Heart left ventricle (tissue), 16 donors: ENCODE results near the gene GRK5. TPM values are rescaled to one million over a fixed set of nuclear protein-coding genes. Genes with fewer than 3 reads are reported as not detected.

Experiments
- ATAC-seq, 4 donors: fragments of 200-7000 bp; cut with Tn5 transposase; one replicate each; pipeline ENCODE4 v1.9.1; 2020 to 2022; ENCODE audit warnings: moderate library complexity in 4 of 4, mild to moderate bottlenecking in 3 of 4, moderate number of reproducible peaks in 1 of 4
- DNase-seq, 5 donors: peaks; one replicate each; pipeline ENCODE4 v3.0.0-alpha.2; 2020
- H3K27ac ChIP-seq, 12 donors: fragments of 200-600 bp; sonication (generic) in 4 of 12; one replicate each; pipeline versions ENCODE4 v1.5.0 to v1.8.0; 2016 to 2022; ENCODE audit warnings: mild to moderate bottlenecking in 2 of 12
- H3K27me3 ChIP-seq, 9 donors: fragments of 200-600 bp; sonication (generic) in 2 of 9; one replicate each; pipeline versions ENCODE4 v1.5.1 to v1.8.0; 2016 to 2022; ENCODE audit warnings: mild to moderate bottlenecking in 3 of 9
- H3K36me3 ChIP-seq, 9 donors: fragments of 200-600 bp; sonication (generic) in 2 of 9; one replicate each; pipeline versions ENCODE4 v1.5.0 to v1.8.0; 2018 to 2022; ENCODE audit warnings: mild to moderate bottlenecking in 2 of 9
- H3K4me1 ChIP-seq, 12 donors: fragments of 200-600 bp; sonication (generic) in 4 of 12; one replicate each; pipeline versions ENCODE4 v1.5.0 to v1.8.0; 2016 to 2022; ENCODE audit warnings: mild to moderate bottlenecking in 3 of 12
- H3K4me3 ChIP-seq, 12 donors: fragments of 200-600 bp; sonication (generic) in 4 of 12; one replicate each; pipeline versions ENCODE4 v1.5.0 to v1.8.0; 2017 to 2022; ENCODE audit warnings: mild to moderate bottlenecking in 9 of 12, moderate library complexity in 4 of 12
- H3K9me3 ChIP-seq, 12 donors: fragments of 200-600 bp; sonication (generic) in 4 of 12; one replicate each; pipeline versions ENCODE4 v1.5.0 to v1.8.0; 2016 to 2022; ENCODE audit warnings: mild to moderate bottlenecking in 1 of 12
- POLR2A ChIP-seq, 2 donors: fragments of 450-650 bp; IDR thresholded peaks; one replicate each; pipeline ENCODE4 v1.6.1; 2017; ENCODE audit warnings: antibody characterized with exemption in 2 of 2, mild to moderate bottlenecking in 2 of 2, moderate library complexity in 2 of 2
- WGBS, 4 donors: extraction: QIAGEN DNeasy Blood & Tissue Kit in 2 of 4; methylation state at CpG; one replicate each; pipeline versions ENCODE4 v1.1.5 to v1.1.7; 2013 to 2018; 5-methylcytosine and 5-hydroxymethylcytosine counted together
- intact Hi-C, 10 donors: fragments of 100-400 bp; cut with DNase I; formaldehyde crosslinking; loops; one replicate each; pipeline versions ENCODE4 v1.11.1 to v1.14.2; 2022
- polyA plus RNA-seq, 2 donors: library from polyadenylated mRNA; stranded (reverse); fragments of 200-250 nt; gene quantifications; one replicate each; pipeline ENCODE4 v1.2.3, GENCODE V29; 2013
- total RNA-seq, 9 donors: library from RNA; depleted of rRNA in 2 of 9; stranded (reverse); fragments of >200 nt in 2 of 9; fragmentation: NEBNext Ultra II Directional in 3 of 9; extraction: Animal tissue kit (Norgen Biotek cat#: 25700) in 3 of 9; gene quantifications; one replicate each; pipeline versions ENCODE4 v1.1.0 to v1.2.4, GENCODE V29; 2016 to 2023
- TF ChIP-seq, protein P1 (sequence below), 12 donors: fragments of 200-600 bp; sonication (generic) in 4 of 12; IDR thresholded peaks; one replicate each; pipeline versions ENCODE4 v1.5.0 to v1.8.0; 2018 to 2022; ENCODE audit warnings: antibody characterized with exemption in 12 of 12, mild to moderate bottlenecking in 5 of 12
- donor health status: ischemic (EF 13 %, LVEDD 7.1; RV severe dilation, severe dysfunction).
- donor health status: healthy with polysubstance abuse.
- donor health status: DM: no; HTN: yes; CAD: no.
- donor health status: DM: no; HTN: no; CAD: no.
- donor health status: ischemic (EF 25% LVEDD 6.9; RV normal size, moderate dysfunction).
- donor health status: ischemic (EF 25% LVEDD 5.7; RV mildly dilated, moderate dysfunction).
- donor health status: healthy.
- donor health status: DM: yes; HTN: yes; CAD: no.
- donor health status: ischemic (EF 35%, LVEDD 5.7; RV mildly dilated, moderate dysfunction).
- donor health status: nonischemic (EF 11% LVEDD 7.7; RV severe dilation, severe dysfunction).
- donor health status: DM: yes; HTN: yes; CAD: no.
- donor health status: PGD.
- donor health status: ischemic (EF 29% LVEDD 5.4; RV normal size, mild dysfunction).
- donor health status: nonischemic (EF 23%, LVEDD 6.1; RV moderate dilation, normal function).

Gene GRK5
- total and polyA plus RNA-seq, 11 donors = 13.1 to 58.0 (median 30.2) TPM

GRCh38 chr10:119211625-119212441 is 4.5 kb downstream of the GRK5 start:
- peak overlapping the region in 9 of 12 donors; percentile 14 to 94 (median 29) for H3K4me3 ChIP-seq
- peak overlapping the region; percentile 13 to 99 (median 96) for H3K27ac ChIP-seq
- intact Hi-C loops = loop anchor here in 4 of 10 donors (2.0 to 10.0 kb wide), 4 partner anchors 39 to 63 kb away; no protein-coding TSS in a partner anchor
- H3K9me3 ChIP-seq = no peaks in the 10 kb centered on the region
- H3K4me1 ChIP-seq = peaks cover 3 to 79% (median 57%) of the 10 kb centered on the region in 12 donors
- WGBS, 4 donors = 26 to 34% (median 29%) methylated on average over 12 of the region's 12 CpGs
- DNase-seq = no peak
- H3K27me3 ChIP-seq = no peaks in the 10 kb centered on the region
- H3K36me3 ChIP-seq = peaks cover 0 to 10% (median 4%) of the 10 kb centered on the region in 9 donors
- ATAC-seq = no peak
- no peak for TF ChIP-seq POLR2A (IDR thresholded peaks at IDR 0.05)
- TF ChIP-seq, protein P1, sequence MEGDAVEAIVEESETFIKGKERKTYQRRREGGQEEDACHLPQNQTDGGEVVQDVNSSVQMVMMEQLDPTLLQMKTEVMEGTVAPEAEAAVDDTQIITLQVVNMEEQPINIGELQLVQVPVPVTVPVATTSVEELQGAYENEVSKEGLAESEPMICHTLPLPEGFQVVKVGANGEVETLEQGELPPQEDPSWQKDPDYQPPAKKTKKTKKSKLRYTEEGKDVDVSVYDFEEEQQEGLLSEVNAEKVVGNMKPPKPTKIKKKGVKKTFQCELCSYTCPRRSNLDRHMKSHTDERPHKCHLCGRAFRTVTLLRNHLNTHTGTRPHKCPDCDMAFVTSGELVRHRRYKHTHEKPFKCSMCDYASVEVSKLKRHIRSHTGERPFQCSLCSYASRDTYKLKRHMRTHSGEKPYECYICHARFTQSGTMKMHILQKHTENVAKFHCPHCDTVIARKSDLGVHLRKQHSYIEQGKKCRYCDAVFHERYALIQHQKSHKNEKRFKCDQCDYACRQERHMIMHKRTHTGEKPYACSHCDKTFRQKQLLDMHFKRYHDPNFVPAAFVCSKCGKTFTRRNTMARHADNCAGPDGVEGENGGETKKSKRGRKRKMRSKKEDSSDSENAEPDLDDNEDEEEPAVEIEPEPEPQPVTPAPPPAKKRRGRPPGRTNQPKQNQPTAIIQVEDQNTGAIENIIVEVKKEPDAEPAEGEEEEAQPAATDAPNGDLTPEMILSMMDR (IDR thresholded peaks at IDR 0.05) = no peak

- TF ChIP-seq, protein P1 (IDR thresholded peaks at IDR 0.05) = no peak
- TF ChIP-seq POLR2A (IDR thresholded peaks at IDR 0.05) = no peak
- H3K9me3 ChIP-seq = no peaks in the 10 kb centered on the region
- H3K36me3 ChIP-seq = peaks cover 0 to 10% (median 4%) of the 10 kb centered on the region in 9 donors
- no peaks in the 10 kb centered on the region for H3K27me3 ChIP-seq
- 90 to 96% (median 94%) methylated on average over 2 of the region's 2 CpGs for WGBS, 4 donors
- DNase-seq (no peak), ATAC-seq (no peak)
- intact Hi-C loops = loop anchor here in 2 of 10 donors (5.0 to 10.0 kb wide), 2 partner anchors 42 to 59 kb away; no protein-coding TSS in a partner anchor
- H3K4me3 ChIP-seq = no peak overlapping the region
- peaks cover 3 to 94% (median 77%) of the 10 kb centered on the region in 12 donors for H3K4me1 ChIP-seq
- H3K27ac ChIP-seq = peak overlapping the region in 1 of 12 donors; percentile 20
Measured at GRCh38 chr10:119215371-119215770, 8.0 kb downstream of the GRK5 start.

GRCh38 chr10:119216127-119216526 is 8.8 kb downstream of the GRK5 start:
- TF ChIP-seq, protein P1 (IDR thresholded peaks at IDR 0.05) = no peak
- no peak for TF ChIP-seq POLR2A (IDR thresholded peaks at IDR 0.05)
- H3K9me3 ChIP-seq = no peaks in the 10 kb centered on the region
- H3K4me1 ChIP-seq = peaks cover 3 to 94% (median 78%) of the 10 kb centered on the region in 12 donors
- no peaks in the 10 kb centered on the region for H3K27me3 ChIP-seq
- no peak for DNase-seq
- intact Hi-C loops = loop anchor here in 2 of 10 donors (5.0 to 10.0 kb wide), 2 partner anchors 41 to 59 kb away; no protein-coding TSS in a partner anchor
- no peak for ATAC-seq
- WGBS, 4 donors = 82 to 91% (median 84%) methylated on average over 5 of the region's 5 CpGs
- H3K27ac ChIP-seq = peak overlapping the region in 1 of 12 donors; percentile 31
- peaks cover 0 to 10% (median 4%) of the 10 kb centered on the region in 9 donors for H3K36me3 ChIP-seq
- H3K4me3 ChIP-seq = no peak overlapping the region

DNA sequence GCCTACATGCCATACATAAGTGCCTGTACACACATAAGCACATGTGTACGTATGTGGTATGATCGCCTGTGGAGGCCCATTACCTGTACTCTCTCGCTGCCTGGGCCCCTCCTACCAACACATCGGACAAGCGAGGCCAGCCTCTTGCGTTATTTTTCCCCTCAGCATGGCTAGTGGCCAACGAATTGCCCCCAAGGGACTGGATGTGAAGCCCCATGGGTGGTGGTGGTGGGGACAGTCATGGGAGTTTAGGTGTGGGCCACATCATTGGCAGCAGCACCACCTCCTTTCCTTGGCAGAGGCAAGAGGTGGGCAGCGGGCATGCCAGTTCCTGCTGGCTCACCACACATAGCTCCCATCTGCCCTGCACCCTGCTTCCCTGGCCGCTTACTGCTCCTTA is 10.0 kb downstream of the GRK5 start:
- Histone ChIP-seq H3K36me3 (peaks cover 0 to 8% (median 4%) of the 10 kb centered on the region in 9 donors), H3K27me3 (no peaks in the 10 kb centered on the region), H3K4me1 (peaks cover 7 to 94% (median 78%) of the 10 kb centered on the region in 12 donors), H3K4me3 (no peak overlapping the region), H3K9me3 (no peaks in the 10 kb centered on the region), H3K27ac (peak overlapping the region in 4 of 12 donors; percentile 8 to 31 (median 13))
- TF ChIP-seq, protein P1 (IDR thresholded peaks at IDR 0.05) = no peak
- TF ChIP-seq POLR2A (IDR thresholded peaks at IDR 0.05) = no peak
- ATAC-seq = peak in 1 of 4 donors; percentile 19
- DNase-seq = no peak
- WGBS, 4 donors = 87 to 91% (median 89%) methylated on average over 8 to 9 of the region's 9 CpGs
- intact Hi-C loops = loop anchor here in 2 of 10 donors (5.0 to 10.0 kb wide), 2 partner anchors 40 to 57 kb away; no protein-coding TSS in a partner anchor
